HepG2 (cell line): Measurements from ENCODE around the gene HPDL. TPM values are rescaled to one million over a fixed set of nuclear protein-coding genes. Genes with fewer than 3 reads are reported as not detected.

Experiments used
- ATAC-seq: fragments of 200-7000 bp; cut with Tn5 transposase; 3 replicates; pipeline ENCODE4 v1.9.1; 2020; ENCODE audit warnings: mild to moderate bottlenecking, moderate library complexity
- BruUV-seq: library from RNA; stranded (reverse); fragments of 400-500 nt; replicated peaks from 2 replicates; lab custom pipeline; 2021; lab: Mats Ljungman, UMichigan
- CTCF ChIA-PET: fragments of 300-600 bp; formaldehyde crosslinking; extraction: SDS; loops from one replicate; lab custom pipeline; 2021; ENCODE audit warnings: low total read pairs, inconsistent platforms, low intra/inter-chr PET ratio; lab: Yijun Ruan, JAX
- POLR2A ChIA-PET: fragments of 350-600 bp; sonication (Branson Sonifier 250); formaldehyde crosslinking; loops from one replicate; lab custom pipeline; 2020; ENCODE audit warnings: antibody characterized with exemption, inconsistent platforms; lab: Yijun Ruan, JAX
- DNase-seq: peaks from one replicate; pipeline ENCODE4 v3.0.0-alpha.2; 2015; ENCODE audit warnings: low spot score
- FAIRE-seq: peaks from 3 replicates; lab custom pipeline; 2011; peaks lifted over from hg19 to GRCh38; lab: Jason Lieb, UNC
- H2AFZ ChIP-seq: one replicate; pipeline ENCODE4 v1.6.1; 2011; ENCODE audit warnings: low read length, inconsistent platforms
- H3K27ac ChIP-seq: fragments of 300-600 bp; 3 replicates; pipeline ENCODE4 v1.8.0; 2011; ENCODE audit warnings: mixed run types, mild to moderate bottlenecking, mixed read lengths, low read length, inconsistent platforms; ENCODE audit not compliant: insufficient read depth; ENCODE audit errors: extremely low read length
- H3K27me3 ChIP-seq, 2 experiments: fragments of 200-600 bp in 1 of 2; 2 replicates in 1 of 2; 3 replicates in 1 of 2; pipeline versions ENCODE4 v1.6.0 to v1.8.0; 2011; ENCODE audit warnings: low read length in 2 of 2, mild to moderate bottlenecking in 2 of 2, moderate library complexity in 2 of 2, inconsistent platforms in 1 of 2; ENCODE audit not compliant: insufficient read depth in 2 of 2, control insufficient read depth in 1 of 2
- H3K36me3 ChIP-seq, 2 experiments: fragments of 200-600 bp in 1 of 2; replicated peaks in 1 of 2; 2 replicates in 1 of 2; 3 replicates in 1 of 2; pipeline versions ENCODE4 v1.5.1 to v1.8.0; 2011; ENCODE audit warnings: low read length in 2 of 2, inconsistent platforms in 1 of 2; ENCODE audit not compliant: insufficient read depth in 2 of 2, control insufficient read depth in 1 of 2
- H3K4me1 ChIP-seq: 2 replicates; pipeline ENCODE4 v1.5.1; 2012; ENCODE audit warnings: low read length, inconsistent platforms; ENCODE audit not compliant: insufficient read depth
- H3K4me2 ChIP-seq: 2 replicates; pipeline ENCODE4 v1.6.0; 2011; ENCODE audit warnings: low read depth, low read length, inconsistent platforms
- H3K4me3 ChIP-seq, 3 experiments: fragments of 200-600 bp in 1 of 3; sonication (generic), shearing (Covaris generic) in 1 of 3; replicated peaks in 1 of 3; 2 replicates each; pipeline ENCODE4 v1.5.1; 2011 to 2016; ENCODE audit warnings: low read length in 3 of 3, inconsistent platforms in 2 of 3, low read depth in 2 of 3, mild to moderate bottlenecking in 2 of 3, control low read depth in 1 of 3, mixed read lengths in 1 of 3; ENCODE audit not compliant: insufficient read depth in 1 of 3
- H3K79me2 ChIP-seq: one replicate; pipeline ENCODE4 v1.6.1; 2011; ENCODE audit warnings: low read length, inconsistent platforms; ENCODE audit not compliant: insufficient read depth
- H3K9ac ChIP-seq: 2 replicates; pipeline ENCODE4 v1.6.0; 2011; ENCODE audit warnings: mild to moderate bottlenecking, low read depth, low read length, inconsistent platforms; ENCODE audit not compliant: insufficient read depth
- H3K9me3 ChIP-seq: 2 replicates; pipeline ENCODE4 v1.5.1; 2012; ENCODE audit warnings: mild to moderate bottlenecking, low read length
- H4K20me1 ChIP-seq: 2 replicates; pipeline ENCODE4 v1.6.0; 2011; ENCODE audit warnings: inconsistent platforms, mild to moderate bottlenecking, low read length, moderate library complexity; ENCODE audit not compliant: insufficient read depth
- CENPX ChIP-seq: sonication (generic); formaldehyde crosslinking; IDR thresholded peaks from 2 replicates; pipeline ENCODE4 v1.9.0; 2021; ENCODE audit warnings: mild to moderate bottlenecking, missing genetic modification reagents, moderate library complexity
- ELF1 ChIP-seq: sonication (generic); formaldehyde crosslinking; IDR thresholded peaks from 2 replicates; pipeline ENCODE4 v1.4.0; 2020; ENCODE audit warnings: missing genetic modification reagents
- HIC2 ChIP-seq: sonication (generic); formaldehyde crosslinking; IDR thresholded peaks from 2 replicates; pipeline ENCODE4 v1.9.0; 2022; ENCODE audit warnings: low read depth, missing genetic modification reagents
- IKZF1 ChIP-seq: fragments of 450-650 bp; IDR thresholded peaks from 2 replicates; pipeline ENCODE4 v1.7.1; 2016
- POLR2G ChIP-seq: fragments of 200-400 bp; formaldehyde crosslinking; IDR thresholded peaks from 2 replicates; pipeline ENCODE4 v1.6.1; 2018; ENCODE audit warnings: mild to moderate bottlenecking, low read depth, low read length, moderate library complexity
- SAFB2 ChIP-seq: sonication (generic); formaldehyde crosslinking; IDR thresholded peaks from 2 replicates; pipeline ENCODE4 v1.5.1; 2020; ENCODE audit warnings: missing genetic modification reagents, low read depth, mild to moderate bottlenecking, borderline replicate concordance
- SOX5 ChIP-seq: IDR thresholded peaks from 2 replicates; pipeline ENCODE4 v1.6.1; 2016; ENCODE audit warnings: borderline replicate concordance
- TARDBP ChIP-seq: sonication (generic); formaldehyde crosslinking; IDR thresholded peaks from 2 replicates; pipeline ENCODE4 v1.8.0; 2022; ENCODE audit warnings: mild to moderate bottlenecking, missing genetic modification reagents
- THAP9 ChIP-seq: sonication (generic); formaldehyde crosslinking; IDR thresholded peaks from 2 replicates; pipeline ENCODE4; 2020; ENCODE audit warnings: missing genetic modification reagents, mild to moderate bottlenecking, borderline replicate concordance
- ZNF180 ChIP-seq: sonication (generic); formaldehyde crosslinking; IDR thresholded peaks from 2 replicates; pipeline ENCODE4 v1.4.0; 2020; ENCODE audit warnings: low read depth, missing genetic modification reagents, borderline replicate concordance
- ZNF639 ChIP-seq: conservative IDR thresholded peaks from 2 replicates; pipeline ENCODE4 v1.6.1; 2018; ENCODE audit warnings: missing genetic modification reagents
- WGBS: methylation state at CpG from one replicate; pipeline ENCODE4 v1.1.6; 2017; ENCODE audit warnings: low lambda C conversion rate; 5-methylcytosine and 5-hydroxymethylcytosine counted together
- in situ Hi-C: cut with HindIII; loops from 2 replicates; pipeline ENCODE4 v1.10.0; 2017; ENCODE audit warnings: low pct_unique_long_range_greater_than_20kb; ENCODE audit not compliant: extremely low pct_ligation_motif_present
- intact Hi-C: fragments of 100-400 bp; cut with micrococcal nuclease; formaldehyde crosslinking; loops from one replicate; pipeline ENCODE4 v1.10.0; 2022; ENCODE audit not compliant: unreplicated experiment
- polyA plus RNA-seq, 8 experiments: library from polyadenylated mRNA; depleted of rRNA in 3 of 8; stranded (reverse) in 7 of 8; unstranded in 1 of 8; fragments of >200 nt; fragmentation: Illumina TruSeq in 4 of 8; extraction: Trizol in 4 of 8; gene quantifications; 2 replicates each; pipeline versions ENCODE4 v1.2.1 to v1.2.3, GENCODE V29; 2011 to 2016; ENCODE audit warnings: low read depth in 4 of 8, missing spikeins in 1 of 8, mixed read lengths in 1 of 8; ENCODE audit not compliant: insufficient read depth in 1 of 8
- total RNA-seq, 5 experiments: library from RNA; depleted of rRNA; stranded (reverse); fragments of >200 nt; fragmentation: Illumina TruSeq; extraction: Trizol; gene quantifications; 2 replicates each; pipeline ENCODE4 v1.2.3, GENCODE V29; 2016; ENCODE audit warnings: low read depth in 1 of 5

Gene HPDL
- total and polyA plus RNA-seq, 2 of the 13 experiments (the other 11 are each of a cell fraction or from before 2014, with no cell fraction given): not detected

GRCh38 chr1:45331436-45332345, 5.0 kb downstream of the HPDL start:
- Histone ChIP-seq H3K9ac (no peak overlapping the region), H3K27me3 (no peaks in the 10 kb centered on the region), H3K79me2 (no peaks in the 10 kb centered on the region), H3K27ac (no peak overlapping the region), H2AFZ (no peak overlapping the region), H3K4me1 (peaks cover 28% of the 10 kb centered on the region), H3K4me2 (no peak overlapping the region), H4K20me1 (no peaks in the 10 kb centered on the region), H3K9me3 (no peaks in the 10 kb centered on the region), H3K4me3 (no peak overlapping the region), H3K36me3 (peaks cover 2 to 26% of the 10 kb centered on the region in 2 experiments; a peak in 4 of 5 replicates)
- ATAC-seq (no peak), FAIRE-seq (no peak), DNase-seq (no peak)
- intact Hi-C loops (no loop called here), in situ Hi-C loops (no loop called here)
- CTCF ChIA-PET: no interaction called here
- TF ChIP-seq ZNF180 (CRISPR knock-in tag) (no peak), SOX5 (no peak), TARDBP (no peak), POLR2G (no peak), IKZF1 (no peak), CENPX (CRISPR knock-in tag) (no peak), THAP9 (no peak), ELF1 (CRISPR knock-in tag) (no peak), SAFB2 (no peak), HIC2 (CRISPR knock-in tag) (no peak), ZNF639 (CRISPR knock-in tag) (no peak)
- BruUV-seq: no TSS peak
- POLR2A ChIA-PET: interaction anchor here (1.8 kb wide), 1 partner anchor 28 kb away, joined by 7 read pairs; no protein-coding TSS in a partner anchor
- 92% methylated on average over 9 of the region's 18 CpGs for WGBS
